SIG-M5 (cell line): Measurements from ENCODE around the gene ARID1B.

Source experiments
- DNase-seq: peaks from one replicate; lab custom pipeline; 2025; lab: John Stamatoyannopoulos, UW

Gene ARID1B

DNA sequence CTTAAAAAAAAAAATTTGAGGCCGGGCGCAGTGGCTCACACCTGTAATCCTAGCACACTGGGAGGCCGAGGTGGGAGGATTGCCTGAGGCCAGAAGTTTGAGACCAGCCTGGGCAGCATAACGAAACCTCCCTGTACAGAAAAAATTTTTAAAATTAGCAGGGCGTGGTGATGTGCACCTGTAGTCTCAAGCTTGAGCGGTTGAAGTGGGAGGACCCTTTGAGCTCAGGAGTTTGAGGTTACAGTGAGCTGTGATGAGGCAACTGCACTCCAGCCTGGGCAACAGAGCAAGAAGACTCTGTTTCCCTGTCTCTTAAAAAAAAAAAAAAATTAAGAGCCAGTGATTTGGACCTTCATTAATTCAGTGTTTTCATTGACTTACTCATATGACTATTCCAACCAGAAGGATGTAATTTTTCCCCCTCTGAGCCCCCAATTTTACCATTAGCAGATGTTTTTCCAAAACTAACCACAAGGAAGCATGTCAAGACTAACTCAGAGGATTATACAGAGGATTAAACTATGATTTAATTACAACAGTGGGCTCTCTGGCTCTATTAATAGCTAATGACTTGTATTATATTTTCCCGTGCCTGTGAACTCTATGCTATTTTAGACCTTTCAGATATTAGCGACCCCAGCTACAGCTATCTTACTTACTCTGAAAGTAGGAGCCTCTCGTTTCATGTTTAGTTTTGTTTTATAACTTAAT, 75.1 kb downstream of the ARID1B start:
- no peak for DNase-seq

DNA sequence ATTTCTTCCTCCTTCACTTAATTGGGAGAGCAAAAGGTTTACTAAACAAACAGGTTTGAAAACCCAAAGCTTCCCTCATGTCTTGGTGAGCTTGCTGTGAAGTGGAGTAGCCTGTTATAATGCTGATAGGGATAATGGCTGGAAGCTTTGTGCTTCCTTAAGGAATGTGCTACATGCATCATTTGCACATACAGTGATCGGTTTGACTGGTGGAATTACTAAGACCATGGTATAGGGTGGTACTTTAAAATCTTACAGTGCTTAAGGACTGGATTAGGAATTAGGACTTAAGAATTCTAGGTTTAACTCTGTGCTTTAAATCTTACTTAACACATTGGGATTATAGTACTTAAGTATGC, 75.7 kb downstream of the ARID1B start:
- DNase-seq, result no peak

DNA sequence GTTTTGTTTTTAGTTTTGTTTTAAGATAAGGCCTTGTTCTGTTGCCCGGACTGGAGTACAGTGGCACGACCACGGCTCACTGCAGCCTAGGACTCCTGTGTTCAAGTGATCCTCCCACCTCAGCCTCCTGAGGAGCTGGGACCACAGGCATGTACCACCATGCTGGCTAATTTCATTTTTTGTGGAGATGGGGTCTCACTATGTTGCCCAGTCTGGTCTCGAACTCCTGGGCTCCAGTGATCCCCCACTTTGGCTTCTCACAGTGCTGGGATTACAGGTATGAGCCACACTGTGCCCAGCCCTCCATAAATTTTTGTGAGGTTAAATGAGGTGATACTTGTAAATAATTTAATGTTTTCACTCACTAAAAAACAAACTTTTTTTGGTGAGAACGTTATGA, 76.6 kb downstream of the ARID1B start:
- no peak for DNase-seq

DNA sequence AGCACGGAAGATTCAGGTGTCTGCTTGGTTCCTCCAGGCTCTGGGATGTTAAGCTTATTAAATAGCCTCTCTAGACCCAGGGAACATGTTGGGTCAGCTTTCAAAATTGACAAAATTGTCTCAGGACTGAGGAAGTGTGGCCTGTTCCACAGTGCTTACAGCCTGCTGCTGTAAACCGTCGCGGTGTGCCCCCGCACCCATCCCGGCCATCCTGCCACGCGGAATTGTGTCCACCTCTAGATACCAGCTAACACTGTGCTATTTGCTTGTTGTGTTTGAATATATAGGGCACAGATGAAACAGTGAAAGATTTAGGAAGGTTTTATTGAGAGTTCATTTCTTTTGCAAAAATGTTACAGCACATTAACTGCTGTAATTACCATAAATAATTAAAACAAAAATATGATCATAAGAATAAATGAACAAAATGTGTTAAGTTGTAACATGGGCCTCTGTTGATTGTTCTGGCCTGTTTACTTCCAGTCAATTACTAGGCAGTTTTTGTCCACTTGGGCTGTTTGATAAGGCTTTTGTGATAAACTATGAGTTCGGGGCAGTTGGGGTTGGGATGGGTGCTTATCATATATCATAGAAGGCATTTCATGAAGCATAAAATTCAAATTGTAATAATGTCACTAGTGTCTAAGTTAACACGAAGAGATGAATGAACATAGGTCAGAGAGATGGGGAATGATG, 77.4 kb downstream of the ARID1B start:
- DNase-seq, result no peak

DNA sequence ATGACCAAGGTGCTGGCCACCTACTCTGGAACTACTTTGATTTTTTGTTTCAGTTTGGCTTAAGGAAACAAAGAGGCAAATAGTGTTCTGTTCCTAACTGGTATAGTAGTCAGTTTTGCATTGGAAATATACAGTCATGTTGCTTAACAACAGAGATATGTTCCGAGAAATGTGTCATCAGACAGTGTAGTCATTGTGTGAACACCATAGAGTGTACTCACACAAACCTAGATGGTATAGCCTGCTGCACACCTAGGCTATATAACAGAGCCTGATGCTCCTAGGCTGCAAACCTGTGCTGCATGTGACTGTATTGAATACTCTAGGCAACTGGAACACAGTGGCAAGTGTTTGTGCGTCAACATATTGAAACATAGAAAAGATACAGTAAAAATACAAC, 80.4 kb downstream of the ARID1B start:
- no peak for DNase-seq

DNA sequence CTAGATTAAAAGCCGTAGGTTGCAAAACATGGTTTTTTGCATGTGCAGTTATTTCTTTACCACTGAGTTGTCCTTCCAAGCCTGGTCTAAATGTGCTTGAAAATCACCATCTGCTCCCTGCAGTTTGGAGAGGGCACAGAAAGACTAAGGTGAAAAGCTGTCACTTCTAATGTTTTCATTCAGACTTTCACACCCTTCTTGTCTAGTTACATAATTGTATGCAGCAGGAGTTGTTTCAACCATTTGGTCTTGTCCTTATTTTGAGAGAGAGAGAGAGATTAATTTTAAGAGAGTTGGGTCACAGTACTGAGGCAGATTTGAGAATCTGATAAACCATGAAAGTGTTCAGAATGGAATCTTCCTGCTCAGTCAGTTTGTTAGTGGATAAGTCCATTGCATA, 82.5 kb downstream of the ARID1B start:
- DNase-seq, result no peak

DNA sequence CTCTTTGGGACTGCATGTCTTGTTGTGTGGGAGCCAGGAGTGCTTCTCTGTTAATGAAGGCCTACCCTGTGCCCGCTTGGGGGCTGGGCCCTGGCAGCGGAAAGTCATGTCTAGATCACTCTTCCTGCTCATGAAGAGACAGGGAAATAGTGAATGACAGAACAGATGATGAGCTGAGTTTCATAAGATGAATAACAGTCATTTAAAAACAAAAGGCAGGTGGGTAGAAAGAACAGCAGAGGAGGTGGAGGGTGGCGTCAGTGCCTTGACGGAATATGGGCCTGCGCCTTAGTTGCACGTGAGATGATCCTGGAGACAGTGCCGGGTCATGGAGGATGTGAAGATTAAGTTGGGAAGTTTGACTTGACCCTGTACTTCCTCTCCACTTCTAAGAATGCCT, 85.5 kb downstream of the ARID1B start:
- DNase-seq, result no peak

DNA sequence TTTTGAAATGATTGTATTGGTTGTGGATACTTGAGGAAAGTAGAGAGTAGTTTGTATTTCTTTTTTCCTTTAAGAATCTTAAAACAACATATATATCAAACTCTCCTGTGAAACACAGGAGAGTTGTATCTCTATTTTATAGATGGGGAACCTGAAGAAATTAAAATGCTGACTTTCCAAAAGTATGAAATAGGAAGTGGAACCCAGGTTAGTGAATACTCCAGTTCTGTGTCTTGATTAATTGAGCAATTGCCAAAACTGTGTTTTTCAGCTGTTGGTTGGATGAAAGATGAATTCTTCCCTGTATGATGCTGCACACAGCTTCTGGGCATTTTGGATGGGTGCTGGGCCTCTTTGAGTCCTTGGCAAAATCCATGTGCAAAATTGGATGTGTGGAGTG, 86.3 kb downstream of the ARID1B start:
- DNase-seq, result no peak

DNA sequence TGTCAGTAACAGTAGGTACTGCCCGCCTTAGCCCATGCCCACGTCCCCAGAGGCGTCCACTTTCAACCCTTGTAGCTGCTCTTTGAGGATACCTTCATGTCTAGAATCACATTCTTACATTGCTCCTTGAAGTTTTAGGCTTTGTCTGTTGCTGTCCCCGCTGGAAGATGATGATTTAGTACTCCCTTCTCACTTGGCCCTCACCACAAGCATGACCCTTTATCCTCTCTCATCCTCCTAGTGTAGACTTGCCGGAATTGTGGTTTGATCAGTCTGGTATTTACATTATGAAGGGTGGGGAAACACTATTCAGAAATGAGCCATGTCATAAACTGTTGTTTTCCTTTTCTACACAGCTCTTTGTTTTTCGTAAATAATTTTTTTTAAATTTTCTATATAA, 87.4 kb downstream of the ARID1B start:
- no peak for DNase-seq

DNA sequence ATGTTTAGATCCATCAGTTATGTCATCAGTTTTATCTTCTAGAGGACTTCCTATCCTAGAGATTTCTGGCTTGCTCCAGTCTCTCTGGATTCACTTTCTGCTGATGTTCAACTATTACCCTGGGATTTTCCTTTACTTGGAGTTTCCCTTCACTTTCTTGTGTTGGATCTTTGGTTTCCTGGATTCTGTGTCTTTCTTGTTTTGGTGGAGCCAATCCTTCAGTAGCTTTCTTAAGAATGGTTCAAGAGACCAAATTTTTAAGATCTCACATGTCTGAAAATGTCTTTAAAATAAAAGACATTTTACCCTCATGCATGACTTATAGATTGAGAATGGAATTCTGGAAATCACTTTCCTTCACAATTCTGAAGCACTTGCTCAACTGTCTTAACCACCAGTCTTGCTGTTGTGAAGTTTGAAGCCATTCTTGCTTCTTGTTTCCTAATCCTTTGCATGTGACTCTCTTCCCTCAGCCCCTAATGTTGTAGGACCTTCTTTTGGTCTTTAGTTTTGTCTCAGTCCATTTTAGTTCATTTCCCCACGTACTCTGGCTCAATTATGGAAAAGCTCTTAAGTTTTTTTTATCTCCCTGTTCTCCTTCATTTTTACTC, 87.9 kb downstream of the ARID1B start:
- no peak for DNase-seq

DNA sequence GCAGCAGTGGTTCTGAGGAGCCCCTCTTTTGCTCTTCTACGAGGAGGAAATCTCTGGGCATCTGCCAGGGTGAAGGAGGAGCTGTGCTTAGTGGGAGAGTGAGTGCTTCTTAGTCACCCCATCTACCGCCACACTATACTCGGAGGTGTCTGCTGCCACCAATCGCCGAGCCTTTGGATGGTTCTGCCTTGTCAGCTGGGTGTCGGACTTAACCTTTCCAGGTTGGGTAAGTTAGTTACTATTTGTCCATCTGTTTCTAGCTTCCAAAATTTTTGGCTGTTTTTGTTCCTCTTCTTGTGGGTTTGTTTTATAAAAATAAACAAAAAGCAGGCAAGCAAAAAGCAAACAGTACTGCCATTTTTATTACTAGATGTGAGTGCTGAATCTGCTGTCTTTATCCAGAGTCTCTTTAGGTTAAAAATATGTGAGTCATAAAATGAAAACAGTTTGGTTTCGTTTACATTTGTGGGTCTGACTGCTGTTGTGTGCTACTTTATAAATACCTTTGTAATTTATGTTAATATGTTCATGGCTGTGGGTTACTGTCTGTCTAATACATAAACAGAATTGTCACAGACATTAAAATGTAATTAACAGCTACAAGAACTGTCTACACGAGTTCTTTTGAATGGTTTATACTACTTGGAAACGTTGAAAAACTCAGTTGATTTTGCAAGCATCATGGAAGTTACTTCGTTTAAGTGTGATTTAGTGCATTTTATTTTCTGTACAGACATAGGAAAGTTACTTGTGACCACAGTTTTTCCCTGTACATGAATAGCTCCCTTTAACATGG, 89.2 kb downstream of the ARID1B start:
- DNase-seq, result no peak

DNA sequence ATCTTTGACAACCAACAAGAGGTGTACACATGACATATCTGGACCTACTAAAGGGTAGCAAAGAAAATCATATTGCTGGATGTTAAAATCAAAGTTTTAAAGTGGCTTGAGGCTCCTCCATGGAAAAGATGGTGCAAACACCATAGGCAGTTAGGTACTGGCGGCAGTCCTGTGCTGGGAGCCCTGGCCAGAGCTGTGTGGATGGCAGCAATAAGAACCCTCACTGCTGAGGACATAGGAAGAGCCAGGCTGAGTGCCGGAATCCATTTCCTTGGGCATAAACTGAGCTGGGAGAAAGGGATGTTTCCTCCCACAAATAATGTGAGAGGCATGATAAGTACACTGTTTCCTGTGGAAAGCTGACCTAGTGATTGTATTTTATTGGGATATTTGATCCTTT, 89.9 kb downstream of the ARID1B start:
- DNase-seq, result no peak

DNA sequence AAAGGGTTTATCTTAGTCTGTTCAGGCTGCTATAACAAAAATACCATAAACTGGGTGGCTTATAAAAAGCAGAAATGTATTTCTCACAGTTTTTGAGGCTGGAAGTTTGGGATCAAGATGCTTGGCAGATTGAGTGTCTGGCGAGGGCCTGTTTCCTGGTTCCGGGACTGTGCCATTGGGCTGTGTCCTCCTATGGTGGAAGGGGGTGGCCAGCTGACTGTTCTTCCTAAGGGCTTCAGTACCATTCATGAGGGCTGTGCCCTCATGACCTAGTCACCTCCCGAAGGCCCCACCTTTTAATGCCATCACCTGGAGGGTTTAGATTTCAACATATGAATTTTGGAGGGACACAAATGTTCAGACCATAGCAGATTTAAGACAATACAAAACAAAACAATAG, 91.2 kb downstream of the ARID1B start:
- DNase-seq, result no peak

DNA sequence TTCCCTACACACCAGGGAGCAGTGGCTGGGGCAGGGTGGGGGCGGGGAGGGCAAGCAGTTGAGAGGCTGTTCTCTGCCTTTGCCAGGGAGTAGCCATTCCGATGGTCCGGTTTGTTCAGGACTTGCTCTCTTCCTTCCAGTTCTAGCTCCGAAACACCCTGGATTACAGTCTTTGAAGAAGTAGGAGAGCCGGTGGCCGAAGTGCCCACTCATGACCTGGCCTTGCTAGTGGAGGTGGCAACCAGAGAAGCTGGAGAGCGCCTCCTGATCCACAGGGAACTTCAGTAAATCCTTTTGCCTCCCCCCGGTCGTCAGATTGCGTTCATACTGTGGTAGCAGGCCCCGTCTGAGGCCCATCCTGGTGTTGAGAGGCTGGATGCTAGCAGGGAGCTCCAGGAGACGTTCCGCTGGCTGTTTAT, 92.8 kb downstream of the ARID1B start:
- DNase-seq, result no peak

DNA sequence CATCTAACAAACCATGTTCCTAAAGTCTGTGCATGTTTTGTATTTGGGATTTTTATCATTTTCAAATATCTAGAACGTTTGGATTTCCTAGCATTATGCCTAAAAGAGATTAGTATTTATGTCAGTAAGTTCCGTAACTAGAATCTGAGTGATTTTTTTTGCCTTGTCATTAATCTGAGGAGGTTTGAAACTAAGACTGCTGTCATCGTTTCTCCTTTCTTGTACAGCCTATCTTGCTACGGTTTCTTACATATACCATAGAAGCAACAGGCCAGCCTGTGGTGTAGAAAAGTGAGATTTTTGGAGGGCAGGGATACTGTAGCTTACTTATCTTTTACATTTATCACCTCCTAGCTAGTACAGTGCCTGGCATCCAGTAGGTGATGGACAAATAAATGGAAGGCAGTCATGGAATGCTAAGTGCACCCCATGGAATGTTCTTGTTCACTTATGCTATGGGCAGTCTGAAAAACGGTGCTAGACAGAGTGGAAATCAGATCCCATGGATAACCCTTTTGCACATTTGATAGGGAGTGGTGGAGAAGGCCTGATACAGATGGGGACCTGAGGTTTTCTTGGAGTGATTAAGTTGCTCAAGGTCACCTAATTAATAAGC, 93.9 kb downstream of the ARID1B start:
- no peak for DNase-seq

DNA sequence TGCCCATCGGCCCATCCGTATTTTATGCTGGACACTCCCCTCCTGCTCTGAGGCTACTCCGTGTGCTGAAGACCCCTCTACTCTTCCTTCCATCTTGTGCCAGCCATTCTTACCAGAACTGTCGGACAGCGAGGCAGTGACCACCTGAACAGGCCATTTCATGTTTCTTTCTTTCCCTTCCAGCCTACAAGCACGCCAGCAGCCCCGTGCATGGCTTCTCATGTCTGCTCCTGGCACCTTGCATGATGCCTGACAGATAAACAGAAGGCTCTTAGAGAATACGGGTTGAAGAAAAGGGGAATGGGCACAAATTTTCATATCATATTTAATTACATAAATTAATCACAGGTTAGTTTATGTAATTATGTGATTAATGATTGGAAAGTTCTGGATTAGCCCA, 95.7 kb downstream of the ARID1B start:
- no peak for DNase-seq

DNA sequence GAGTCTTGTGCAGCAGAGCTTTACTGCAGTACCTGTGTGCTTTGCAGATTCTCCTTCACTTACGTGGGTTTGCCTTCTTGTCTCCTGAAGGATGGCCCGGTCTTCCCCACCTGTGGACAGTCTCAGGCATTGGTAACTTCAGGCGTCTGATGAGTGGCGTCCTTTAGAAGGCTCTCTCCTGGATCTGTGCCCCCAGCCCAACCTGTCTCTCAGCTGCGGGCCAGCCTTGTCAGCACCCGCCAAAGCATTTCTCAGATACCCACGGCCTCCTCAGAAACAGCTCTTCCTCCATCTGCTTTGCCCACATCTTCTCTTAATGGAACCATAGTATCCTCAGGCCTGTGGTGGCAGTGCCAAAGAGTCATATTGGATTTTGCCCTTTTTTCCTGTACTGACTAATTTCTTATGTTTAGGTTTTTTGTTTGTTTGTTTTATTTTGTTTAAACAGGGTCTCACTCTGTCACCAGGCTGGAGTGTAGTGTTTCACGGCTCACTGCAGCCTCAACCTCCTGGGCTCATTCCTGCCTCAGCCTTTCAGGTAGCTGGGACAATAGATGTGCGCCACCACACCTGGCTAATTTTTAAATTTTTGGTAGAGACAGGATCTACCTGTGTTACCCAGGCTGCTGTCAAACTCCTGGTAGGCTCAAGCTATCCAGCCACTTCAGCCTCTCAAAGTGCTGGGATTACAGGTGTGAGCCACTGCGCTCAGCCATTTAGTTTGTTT, 96.6 kb downstream of the ARID1B start:
- DNase-seq, result no peak

DNA sequence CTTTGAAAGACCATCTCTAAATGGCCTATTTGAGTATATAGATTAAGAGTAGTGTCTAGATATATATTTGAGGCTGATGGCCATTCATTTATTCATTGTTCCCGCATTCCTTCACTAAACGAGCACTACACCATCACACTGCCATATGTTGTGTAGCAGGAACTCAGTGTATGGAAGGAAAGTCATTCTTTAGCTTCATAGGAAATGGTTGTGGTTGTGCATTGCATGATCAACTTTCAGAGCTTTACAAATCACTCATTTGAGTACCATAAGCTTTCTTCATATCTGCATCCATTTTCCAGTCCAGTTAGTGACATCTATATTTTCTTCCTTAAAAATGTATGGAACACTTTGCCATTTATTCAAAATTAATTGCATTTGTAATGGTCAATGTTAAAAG, 97.9 kb downstream of the ARID1B start:
- DNase-seq, result no peak

DNA sequence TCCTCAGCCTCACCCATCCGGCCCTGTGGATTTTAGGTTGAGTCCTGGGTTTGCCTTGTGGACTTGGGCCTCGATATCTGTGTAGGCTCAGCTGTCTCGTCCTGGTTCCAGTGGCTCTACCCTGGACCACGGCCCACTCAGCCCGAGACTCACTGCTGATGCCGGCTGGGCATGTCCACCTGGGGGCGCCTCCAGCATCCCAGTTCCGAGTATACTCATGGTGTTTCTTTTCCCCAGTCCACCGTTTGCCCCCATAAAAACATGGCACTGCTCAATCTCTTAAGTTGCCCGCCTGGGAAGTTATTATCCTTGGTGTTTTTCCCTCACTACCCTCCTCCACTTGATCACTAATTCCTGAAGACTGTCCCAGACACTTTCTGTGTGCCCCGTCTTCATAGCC, 99.1 kb downstream of the ARID1B start:
- no peak for DNase-seq

DNA sequence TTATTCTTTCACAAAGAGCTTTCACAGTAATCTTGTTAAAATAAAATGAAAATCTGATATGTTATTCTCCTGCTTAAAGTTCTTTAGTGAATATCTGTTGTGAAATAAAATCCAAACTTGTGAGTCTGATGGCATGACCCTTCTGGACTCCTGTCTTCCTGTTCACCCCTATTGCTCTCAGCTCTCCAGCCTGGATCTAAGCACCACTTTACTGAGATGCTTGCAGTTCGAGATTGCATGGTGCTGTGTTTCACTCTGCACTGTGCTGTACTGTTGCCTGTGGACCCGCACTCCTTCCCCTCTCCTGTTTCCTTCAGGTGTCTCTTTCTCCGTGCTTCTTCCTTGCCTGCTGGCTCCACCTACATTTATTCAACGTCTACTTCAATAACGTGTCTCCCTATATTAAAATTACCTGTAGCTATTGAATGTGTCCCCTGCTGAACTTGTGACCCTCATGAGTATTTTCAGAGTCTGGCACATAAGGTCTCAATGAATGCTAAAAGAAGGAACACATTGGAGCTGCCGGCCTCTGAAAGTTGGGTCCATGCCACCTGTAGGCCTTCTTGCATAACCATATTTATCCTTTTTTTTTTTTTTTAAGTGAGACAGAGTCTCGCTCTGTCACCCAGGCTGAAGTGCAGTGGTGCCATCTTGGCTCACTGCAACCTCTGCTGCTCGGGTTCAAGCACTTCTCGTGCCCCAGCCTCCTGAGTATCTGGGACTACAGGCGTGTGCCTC, 100.1 kb downstream of the ARID1B start:
- no peak for DNase-seq

DNA sequence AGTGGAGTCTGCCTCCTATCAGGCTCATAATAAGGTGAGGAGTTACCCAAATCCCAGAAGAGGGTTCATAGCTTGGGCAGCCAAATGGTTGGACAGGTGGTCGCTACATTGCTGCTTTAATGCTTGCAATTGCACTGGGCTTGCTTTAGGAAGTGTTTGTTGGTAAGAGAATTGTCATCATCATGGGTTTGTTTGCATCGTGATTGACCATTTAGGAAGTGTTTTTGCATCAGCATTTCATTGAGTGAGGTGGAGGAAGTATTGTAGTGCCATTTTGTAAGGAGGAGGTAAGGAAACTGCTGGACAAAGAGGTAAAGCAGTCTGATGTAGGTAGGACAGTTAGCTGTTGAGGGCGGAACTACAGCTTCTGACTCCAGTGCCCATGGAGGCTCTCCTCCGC, 101.5 kb downstream of the ARID1B start:
- DNase-seq, result no peak
